ENCODE results near the gene CAMK1D.
"Not testable (repeated sequence)": the region's sequence is repeated elsewhere in the genome, so short reads cannot be mapped to it uniquely, and the experiment has no call there.

Gene CAMK1D

GRCh38 chr10:12529976-12530375 lies 180.6 kb downstream of the CAMK1D start:
- Mint-ChIP-seq H3K4me3 (no peak overlapping the region), H3K27me3 (no peaks in the 10 kb centered on the region), H3K9me3 (peaks cover 6% of the 10 kb centered on the region), H3K27ac (no peak overlapping the region), H3K36me3 (ENCODE audit: low read depth) (peaks cover 3% of the 10 kb centered on the region), H3K4me1 (ENCODE audit: low read depth) (peaks cover 12% of the 10 kb centered on the region)
- intact Hi-C loops (cut with micrococcal nuclease) = no loop called here

GRCh38 chr10:12531305-12532220 lies 182.2 kb downstream of the CAMK1D start:
- intact Hi-C loops (cut with micrococcal nuclease) = no loop called here
- no peak overlapping the region for H3K27ac Mint-ChIP-seq
- no peaks in the 10 kb centered on the region for H3K27me3 Mint-ChIP-seq
- no peaks in the 10 kb centered on the region for H3K9me3 Mint-ChIP-seq
- no peak overlapping the region for H3K4me3 Mint-ChIP-seq
- H3K36me3 Mint-ChIP-seq (ENCODE audit: low read depth) = no peaks in the 10 kb centered on the region
- peaks cover 12% of the 10 kb centered on the region for H3K4me1 Mint-ChIP-seq (ENCODE audit: low read depth)

GRCh38 chr10:12533151-12533550 lies 183.8 kb downstream of the CAMK1D start:
- no peaks in the 10 kb centered on the region for H3K27me3 Mint-ChIP-seq
- no peak overlapping the region for H3K27ac Mint-ChIP-seq
- peaks cover 3% of the 10 kb centered on the region for H3K36me3 Mint-ChIP-seq (ENCODE audit: low read depth)
- no peak overlapping the region for H3K4me3 Mint-ChIP-seq
- intact Hi-C loops (cut with micrococcal nuclease) = no loop called here
- H3K4me1 Mint-ChIP-seq (ENCODE audit: low read depth) = peaks cover 12% of the 10 kb centered on the region
- no peaks in the 10 kb centered on the region for H3K9me3 Mint-ChIP-seq

DNA sequence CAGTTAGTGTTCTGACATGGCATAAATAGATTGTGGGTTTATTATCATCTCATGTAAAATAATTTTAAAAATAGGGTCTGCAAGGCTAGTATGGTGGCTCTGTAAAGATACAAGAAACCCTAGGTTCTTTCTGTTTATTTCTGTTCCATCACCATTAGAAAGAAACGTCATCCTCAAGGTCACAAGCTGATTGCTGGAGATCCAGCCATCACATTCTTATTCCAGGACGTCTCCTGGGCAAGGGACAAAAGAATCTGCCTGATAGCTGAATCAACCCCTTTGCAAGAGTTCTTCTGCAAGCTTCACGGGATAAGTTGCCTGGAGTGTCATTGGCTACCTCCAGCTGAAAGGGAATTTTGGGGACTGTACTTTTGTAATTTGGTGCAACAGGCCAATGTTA lies 184.4 kb downstream of the CAMK1D start:
- Mint-ChIP-seq H3K27me3 (no peaks in the 10 kb centered on the region), H3K4me1 (ENCODE audit: low read depth) (peaks cover 12% of the 10 kb centered on the region), H3K27ac (no peak overlapping the region), H3K36me3 (ENCODE audit: low read depth) (peaks cover 9% of the 10 kb centered on the region), H3K9me3 (no peaks in the 10 kb centered on the region), H3K4me3 (no peak overlapping the region)
- intact Hi-C loops (cut with micrococcal nuclease) = no loop called here

GRCh38 chr10:12534824-12535223 lies 185.5 kb downstream of the CAMK1D start:
- intact Hi-C loops (cut with micrococcal nuclease) = no loop called here
- Mint-ChIP-seq H3K4me1 (ENCODE audit: low read depth) (peaks cover 12% of the 10 kb centered on the region), H3K27me3 (no peaks in the 10 kb centered on the region), H3K9me3 (no peaks in the 10 kb centered on the region), H3K4me3 (no peak overlapping the region), H3K27ac (peak overlapping the region; percentile 6), H3K36me3 (ENCODE audit: low read depth) (peaks cover 10% of the 10 kb centered on the region)

GRCh38 chr10:12535656-12536055 lies 186.3 kb downstream of the CAMK1D start:
- H3K27me3 Mint-ChIP-seq = no peaks in the 10 kb centered on the region
- no peak overlapping the region for H3K4me3 Mint-ChIP-seq
- peaks cover 10% of the 10 kb centered on the region for H3K36me3 Mint-ChIP-seq (ENCODE audit: low read depth)
- no peaks in the 10 kb centered on the region for H3K9me3 Mint-ChIP-seq
- peaks cover 17% of the 10 kb centered on the region for H3K4me1 Mint-ChIP-seq (ENCODE audit: low read depth)
- intact Hi-C loops (cut with micrococcal nuclease) = no loop called here
- no peak overlapping the region for H3K27ac Mint-ChIP-seq

DNA sequence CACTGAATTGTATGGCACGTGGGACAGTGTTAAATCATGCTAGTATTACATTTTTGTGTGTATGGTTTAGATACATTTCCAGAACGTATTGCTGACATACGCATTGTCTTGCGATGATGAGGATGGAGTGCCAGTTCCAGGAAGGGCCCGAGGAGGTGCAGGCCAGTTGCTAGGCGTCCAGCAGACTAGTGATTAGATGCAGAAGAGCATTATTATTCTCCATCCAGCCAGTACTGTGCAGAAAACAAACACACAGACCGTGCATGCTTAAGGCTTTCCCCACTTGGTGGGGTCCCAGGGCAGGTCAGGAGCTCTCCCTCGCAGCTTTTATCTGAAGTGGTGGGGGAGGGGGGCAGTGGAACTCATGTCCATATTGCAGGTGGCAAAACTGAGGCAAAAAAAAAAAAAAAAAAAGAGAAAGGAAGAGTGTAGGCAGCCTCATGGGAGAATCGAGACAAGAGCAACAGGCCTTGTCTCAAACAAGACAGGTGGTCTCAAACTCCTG lies 189.2 kb downstream of the CAMK1D start:
- intact Hi-C loops (cut with micrococcal nuclease) = no loop called here
- no peaks in the 10 kb centered on the region for H3K9me3 Mint-ChIP-seq
- H3K4me1 Mint-ChIP-seq (ENCODE audit: low read depth) = peaks cover 17% of the 10 kb centered on the region
- no peaks in the 10 kb centered on the region for H3K27me3 Mint-ChIP-seq
- H3K27ac Mint-ChIP-seq = no peak overlapping the region
- H3K36me3 Mint-ChIP-seq (ENCODE audit: low read depth) = peaks cover 10% of the 10 kb centered on the region
- no peak overlapping the region for H3K4me3 Mint-ChIP-seq

GRCh38 chr10:12539350-12540164 lies 190.2 kb downstream of the CAMK1D start:
- H3K4me3 Mint-ChIP-seq = no peak overlapping the region
- no peak overlapping the region for H3K27ac Mint-ChIP-seq
- peaks cover 9% of the 10 kb centered on the region for H3K4me1 Mint-ChIP-seq (ENCODE audit: low read depth)
- intact Hi-C loops (cut with micrococcal nuclease) = no loop called here
- no peaks in the 10 kb centered on the region for H3K27me3 Mint-ChIP-seq
- peaks cover 10% of the 10 kb centered on the region for H3K36me3 Mint-ChIP-seq (ENCODE audit: low read depth)
- no peaks in the 10 kb centered on the region for H3K9me3 Mint-ChIP-seq

DNA sequence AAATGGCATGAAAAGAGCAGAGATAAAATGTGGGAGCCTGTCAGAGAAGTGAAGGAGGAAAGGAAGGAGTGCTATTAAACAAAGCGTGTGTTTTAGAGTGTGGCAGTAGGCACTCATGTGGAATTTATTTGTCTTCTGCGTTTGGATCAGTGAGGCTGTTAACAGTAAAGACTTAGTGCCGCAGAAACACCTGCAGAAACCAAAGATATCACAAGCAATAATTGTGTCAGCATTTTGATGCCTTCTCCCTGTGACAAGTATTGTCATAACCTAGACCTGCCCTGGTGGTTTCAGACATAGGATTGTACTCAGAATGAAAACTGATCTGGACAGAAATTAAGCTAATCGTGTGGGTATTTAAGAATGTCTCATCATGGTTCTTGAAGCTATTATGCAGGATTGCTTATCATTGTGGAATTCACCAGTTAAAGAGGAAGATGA lies 191.0 kb downstream of the CAMK1D start:
- no peaks in the 10 kb centered on the region for H3K9me3 Mint-ChIP-seq
- no peaks in the 10 kb centered on the region for H3K27me3 Mint-ChIP-seq
- intact Hi-C loops (cut with micrococcal nuclease) = no loop called here
- peaks cover 9% of the 10 kb centered on the region for H3K4me1 Mint-ChIP-seq (ENCODE audit: low read depth)
- no peak overlapping the region for H3K27ac Mint-ChIP-seq
- H3K4me3 Mint-ChIP-seq = no peak overlapping the region
- H3K36me3 Mint-ChIP-seq (ENCODE audit: low read depth) = peaks cover 10% of the 10 kb centered on the region

DNA sequence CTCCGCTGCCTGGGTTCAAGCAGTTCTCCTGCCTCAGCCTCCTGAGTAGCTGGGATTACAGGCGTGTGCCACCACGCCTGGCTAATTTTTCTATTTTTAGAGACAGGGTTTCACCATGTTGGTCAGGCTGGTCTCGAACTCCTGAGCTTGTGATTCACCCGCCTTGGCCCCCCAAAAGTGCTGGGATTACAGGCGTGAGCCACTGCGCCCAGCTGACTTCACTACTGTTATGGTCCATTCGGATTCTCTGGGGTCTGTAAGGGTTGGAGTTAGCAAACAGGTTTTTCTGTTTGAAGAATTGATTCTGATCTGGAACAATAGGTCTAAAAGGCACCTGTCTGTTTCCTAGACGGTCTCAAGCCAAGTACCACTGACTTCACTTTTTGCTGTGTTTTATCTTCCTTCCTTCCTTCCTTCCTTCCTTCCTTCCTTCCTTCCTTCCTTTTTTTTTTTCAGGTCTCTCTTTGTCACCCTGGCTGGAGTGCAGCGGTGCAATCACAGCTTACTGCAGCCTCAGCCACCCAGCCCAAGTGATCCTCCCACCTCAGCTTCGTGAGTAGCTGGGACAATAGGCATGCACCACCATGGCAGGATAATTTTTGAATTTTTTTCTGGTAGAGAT lies 192.2 kb downstream of the CAMK1D start:
- Mint-ChIP-seq H3K36me3 (ENCODE audit: low read depth) (peaks cover 10% of the 10 kb centered on the region), H3K4me1 (ENCODE audit: low read depth) (peaks cover 14% of the 10 kb centered on the region), H3K27me3 (no peaks in the 10 kb centered on the region), H3K27ac (no peak overlapping the region), H3K9me3 (peaks cover 7% of the 10 kb centered on the region), H3K4me3 (no peak overlapping the region)
- intact Hi-C loops (cut with micrococcal nuclease) = no loop called here

DNA sequence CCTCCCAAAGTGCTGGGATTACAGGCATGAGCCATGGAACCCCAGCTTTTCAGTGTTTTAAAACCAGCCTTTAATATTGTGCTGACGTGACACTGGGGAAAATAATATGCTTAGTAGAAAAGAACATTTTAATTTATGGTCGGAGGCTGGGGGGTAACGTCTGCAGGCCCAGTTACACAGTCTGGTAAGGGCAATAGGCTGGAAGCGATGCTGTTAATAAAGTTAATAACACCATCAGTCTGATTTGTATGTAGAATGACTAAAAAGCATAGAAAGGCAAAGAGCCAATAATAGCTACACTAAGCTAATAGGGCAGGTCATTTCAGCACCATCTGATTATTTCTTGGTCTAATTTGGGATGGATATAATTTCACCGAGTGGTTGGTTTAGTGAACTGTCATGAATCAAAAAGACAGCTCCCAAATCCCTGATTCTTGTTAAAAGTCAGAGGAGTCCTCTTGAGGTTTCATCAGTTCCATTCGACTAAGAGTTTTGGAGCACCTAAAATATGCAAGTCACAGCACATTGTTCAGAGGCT lies 192.9 kb downstream of the CAMK1D start:
- Mint-ChIP-seq H3K4me3 (no peak overlapping the region), H3K4me1 (ENCODE audit: low read depth) (peaks cover 20% of the 10 kb centered on the region), H3K9me3 (peaks cover 7% of the 10 kb centered on the region), H3K27me3 (no peaks in the 10 kb centered on the region), H3K36me3 (ENCODE audit: low read depth) (peaks cover 10% of the 10 kb centered on the region), H3K27ac (no peak overlapping the region)
- intact Hi-C loops (cut with micrococcal nuclease) = no loop called here

- H3K36me3 Mint-ChIP-seq (ENCODE audit: low read depth) = peaks cover 3% of the 10 kb centered on the region
- no peak overlapping the region for H3K4me3 Mint-ChIP-seq
- intact Hi-C loops (cut with micrococcal nuclease) = no loop called here
- no peaks in the 10 kb centered on the region for H3K27me3 Mint-ChIP-seq
- no peak overlapping the region for H3K27ac Mint-ChIP-seq
- peaks cover 27% of the 10 kb centered on the region for H3K4me1 Mint-ChIP-seq (ENCODE audit: low read depth)
- peaks cover 7% of the 10 kb centered on the region for H3K9me3 Mint-ChIP-seq
These were observed 194.2 kb downstream of the CAMK1D start for GRCh38 chr10:12543589-12543988.

DNA sequence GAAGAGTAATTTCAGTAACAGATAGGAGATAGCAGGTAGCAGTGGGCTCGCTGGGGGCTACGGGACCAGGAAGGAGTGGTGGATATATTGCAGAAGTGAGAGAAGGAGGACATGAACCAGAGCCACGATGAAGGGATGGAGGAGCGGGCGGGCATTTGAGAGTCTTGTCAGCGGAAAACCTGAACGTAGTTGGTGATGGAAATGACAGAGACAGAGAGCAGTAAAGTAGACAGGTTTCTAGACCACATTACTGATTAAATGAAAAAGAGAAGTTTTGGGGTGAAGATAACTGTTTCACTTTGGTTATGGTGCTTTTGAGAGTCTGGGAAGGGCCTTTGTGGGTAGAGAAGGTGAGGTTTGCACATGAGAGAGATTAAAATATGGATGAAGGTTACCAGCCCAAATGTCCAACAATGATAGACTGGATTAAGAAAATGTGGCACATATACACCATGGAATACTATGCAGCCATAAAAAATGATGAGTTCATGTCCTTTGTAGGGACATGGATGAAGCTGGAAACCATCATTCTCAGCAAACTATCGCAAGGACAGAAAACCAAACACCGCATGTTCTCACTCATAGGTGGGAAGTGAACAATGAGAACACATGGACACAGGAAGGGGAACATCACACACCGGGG lies 196.9 kb downstream of the CAMK1D start:
- not testable (repeated sequence) for H3K27ac Mint-ChIP-seq

More for the DNA sequence above, 196.9 kb downstream of the CAMK1D start:
- H3K4me3 Mint-ChIP-seq; intact Hi-C loops (cut with micrococcal nuclease); H3K27me3 Mint-ChIP-seq; H3K9me3 Mint-ChIP-seq; H3K36me3 Mint-ChIP-seq (ENCODE audit: low read depth): not testable (repeated sequence)
- H3K4me1 Mint-ChIP-seq (ENCODE audit: low read depth) = peaks cover 22% of the 10 kb centered on the region

Data from dendritic cell treated with granulocyte-macrophage colony-stimulating factor and Interleukin-4, amounts not matched to agents 40 ng/mL and 50 ng/mL, for 4 days (primary cell).